ENCODE data around the gene NUMA1. TPM values are rescaled to one million over a fixed set of nuclear protein-coding genes. Genes with fewer than 3 reads are reported as not detected.

Gene NUMA1
- total and polyA plus RNA-seq, 2 of the 8 experiments (the other 6 are each of a cell fraction or from before 2014, with no cell fraction given), result 101 to 107 TPM

GRCh38 chr11:72084965-72085364, 4.6 kb upstream of the NUMA1 start:
- 0 out of 4 replicates have a peak, but pooled peaks cover 0 to under 1% of the 10 kb centered on the region in 2 experiments for H3K79me2 ChIP-seq (ENCODE audit: control insufficient read depth in 1 of 2, insufficient read depth in 2 of 2, low read length in 2 of 2)
- no peak overlapping the region for H2BK120ac ChIP-seq (replicated peaks; ENCODE audit: low read depth, low read length)
- H2BK20ac ChIP-seq (ENCODE audit: low read length), result no peak overlapping the region
- no peak overlapping the region for H4K5ac ChIP-seq (ENCODE audit: insufficient read length, low read depth, low read length)
- no peaks in the 10 kb centered on the region for H4K20me1 ChIP-seq (replicated peaks in 1 of 2; ENCODE audit: control insufficient read depth in 1 of 2, insufficient read depth in 2 of 2, low read length in 2 of 2)
- no peak overlapping the region for H3K4me2 ChIP-seq (ENCODE audit: insufficient read depth in 1 of 2, low read depth in 2 of 2, low read length in 2 of 2)
- H3K4me1 ChIP-seq (replicated peaks in 1 of 4; ENCODE audit: control insufficient read depth in 3 of 4, insufficient read depth in 4 of 4, low read length in 3 of 4), result peaks cover 0 to 2% (median 0%) of the 10 kb centered on the region in 4 experiments; a peak in 2 of 7 replicates
- no peaks in the 10 kb centered on the region for H3K79me1 ChIP-seq (ENCODE audit: low read depth, low read length)
- no peak overlapping the region for H3K14ac ChIP-seq (ENCODE audit: insufficient read length)
- no peak overlapping the region for H2AK5ac ChIP-seq (ENCODE audit: low read depth, low read length)
- H3K23me2 ChIP-seq (ENCODE audit: low read depth, low read length), result no peaks in the 10 kb centered on the region; the same call in 1 of the 2 replicates
- H2BK12ac ChIP-seq (ENCODE audit: low read depth, low read length), result no peak overlapping the region
- no peak overlapping the region for H3K18ac ChIP-seq (ENCODE audit: extremely low read depth, low read length)
- no peak overlapping the region for H2BK5ac ChIP-seq (ENCODE audit: low read depth, low read length)
- H3K27me3 ChIP-seq (replicated peaks in 1 of 4; ENCODE audit: control insufficient read depth in 3 of 4, extremely low read depth in 1 of 4, insufficient read depth in 3 of 4, low read length in 3 of 4), result no peaks in the 10 kb centered on the region
- no peak overlapping the region for H3K4ac ChIP-seq (replicated peaks; ENCODE audit: insufficient read length, low read depth, low read length)
- peaks cover 0 to 4% (median 0%) of the 10 kb centered on the region in 4 experiments; a peak in 2 of 8 replicates for H3K36me3 ChIP-seq (ENCODE audit: control insufficient read depth in 2 of 4, insufficient read depth in 4 of 4, low read length in 3 of 4)
- H3K23ac ChIP-seq (ENCODE audit: insufficient read length), result no peak overlapping the region
- POLR2A ChIA-PET (ENCODE audit: partially characterized antibody), result interaction anchor here (0.6 to 8.4 kb wide), 10 partner anchors 12 to 1810 kb away, joined by 3 to 144 read pairs (median 4); partner anchors contain the start of genes ANAPC15 and LAMTOR1
- WGBS, 2 experiments (ENCODE audit: extremely low coverage in 1 of 2, insufficient coverage in 1 of 2, insufficient read length in 1 of 2, insufficient replicate concordance in 2 of 2, low coverage in 1 of 2, low lambda C conversion rate in 2 of 2, missing lambda C conversion rate in 1 of 2), result 100% methylated on average over 1 of the region's 1 CpG; no CpG with 5 or more reads in 1 of the 2 experiments
- no peak overlapping the region for H4K91ac ChIP-seq (replicated peaks; ENCODE audit: insufficient read length, low read length)
- no peak overlapping the region for H4K8ac ChIP-seq (ENCODE audit: extremely low read depth, insufficient read depth, low read length)
- H3K27ac ChIP-seq (ENCODE audit: low read depth, low read length), result no peak overlapping the region
- CTCF ChIA-PET (ENCODE audit: partially characterized antibody), result interaction anchor here (0.7 to 3.9 kb wide), 7 partner anchors 10 to 370 kb away, joined by 3 to 44 read pairs (median 5); no protein-coding TSS in a partner anchor
- H3K56ac ChIP-seq (replicated peaks; ENCODE audit: insufficient read length, low read depth, low read length), result no peak overlapping the region
- H3K9me3 ChIP-seq (ENCODE audit: insufficient read depth in 2 of 2, low read depth in 1 of 2, low read length in 1 of 2), result no peaks in the 10 kb centered on the region
- H2AFZ ChIP-seq (ENCODE audit: low read length), result no peak overlapping the region
- DNase-seq (ENCODE audit: low read depth in 1 of 2, low spot score in 2 of 2) (no peak), FAIRE-seq (no peak)
- no peak overlapping the region for H3K4me3 ChIP-seq (ENCODE audit: extremely low read depth in 1 of 4, insufficient read depth in 2 of 4, low read depth in 3 of 4, low read length in 4 of 4)
- H3K9ac ChIP-seq (replicated peaks in 1 of 4; ENCODE audit: extremely low read depth in 1 of 4, low read depth in 3 of 4, low read length in 3 of 4), result no peak overlapping the region
- H2BK15ac ChIP-seq (ENCODE audit: low read length), result no peak overlapping the region
- TF ChIP-seq SP1 (IDR thresholded peaks at IDR 0.05; ENCODE audit: low read depth, low read length) (no peak), YY1 (IDR thresholded peaks at IDR 0.05; ENCODE audit: low read depth, low read length) (no peak), MAFK (IDR thresholded peaks at IDR 0.05; ENCODE audit: low read depth, low read length) (no peak), CHD2 (IDR thresholded peaks at IDR 0.05; ENCODE audit: low read length) (no peak), FOSL1 (IDR thresholded peaks at IDR 0.05; ENCODE audit: insufficient read depth, low read depth, low read length) (no peak), ATF2 (IDR thresholded peaks at IDR 0.05; ENCODE audit: low read length) (no peak), RNF2 (IDR thresholded peaks at IDR 0.05; ENCODE audit: borderline replicate concordance, low read depth, low read length, missing control alignments, poor library complexity, severe bottlenecking) (no peak), POLR2AphosphoS5 (IDR thresholded peaks at IDR 0.05; ENCODE audit: low read depth, low read length) (no peak), EZH2 (IDR thresholded peaks at IDR 0.05; ENCODE audit: low read depth, low read length, severe bottlenecking) (no peak), JUN (IDR thresholded peaks at IDR 0.05; ENCODE audit: low read depth, low read length) (no peak), GTF2F1 (IDR thresholded peaks at IDR 0.05; ENCODE audit: borderline replicate concordance, low read depth, low read length) (no peak), CREB1 (IDR thresholded peaks at IDR 0.05) (no peak)
